ENCODE results near the gene CFAP107. TPM values are rescaled to one million over a fixed set of nuclear protein-coding genes. Genes with fewer than 3 reads are reported as not detected.
"Not testable (repeated sequence)": the region's sequence is repeated elsewhere in the genome, so short reads cannot be mapped to it uniquely, and the experiment has no call there.

Gene CFAP107
- total RNA-seq, 4 donors from 2014 or later = not detected

- in situ Hi-C loops (cut with MboI; ENCODE audit: low sequenced_read_pairs in 4 of 4) = no loop called here
- Histone ChIP-seq H3K27ac (no peak overlapping the region), H3K9me3 (no peaks in the 10 kb centered on the region), H3K4me1 (no peaks in the 10 kb centered on the region), H3K36me3 (no peaks in the 10 kb centered on the region), H3K27me3 (no peaks in the 10 kb centered on the region), H3K4me3 (no peak overlapping the region)
- DNase-seq (no peak), ATAC-seq (no peak)
- TF ChIP-seq CTCF (IDR thresholded peaks at IDR 0.05 in 4 of 5, conservative IDR thresholded peaks at IDR 0.05 in 1 of 5) = no peak
- intact Hi-C loops (cut with DNase I; ENCODE audit: low total_unique reads) = no loop called here
These were observed 31.0 kb downstream of the CFAP107 start for GRCh38 chr1:12776801-12777557.

- Histone ChIP-seq H3K4me1 (no peaks in the 10 kb centered on the region), H3K9me3 (no peaks in the 10 kb centered on the region), H3K36me3 (no peaks in the 10 kb centered on the region), H3K27me3 (no peaks in the 10 kb centered on the region), H3K27ac (no peak overlapping the region), H3K4me3 (no peak overlapping the region)
- DNase-seq (no peak), ATAC-seq (no peak)
- in situ Hi-C loops (cut with MboI; ENCODE audit: low sequenced_read_pairs in 4 of 4) = no loop called here
- TF ChIP-seq CTCF (IDR thresholded peaks at IDR 0.05 in 4 of 5, conservative IDR thresholded peaks at IDR 0.05 in 1 of 5) = no peak
- no peak for TF ChIP-seq POLR2A (IDR thresholded peaks at IDR 0.05)
- intact Hi-C loops (cut with DNase I; ENCODE audit: low total_unique reads) = no loop called here
These were observed 32.1 kb downstream of the CFAP107 start for GRCh38 chr1:12778061-12778460.

GRCh38 chr1:12778907-12779306 is 32.9 kb downstream of the CFAP107 start:
- Histone ChIP-seq H3K27me3 (no peaks in the 10 kb centered on the region), H3K36me3 (no peaks in the 10 kb centered on the region), H3K9me3 (no peaks in the 10 kb centered on the region), H3K27ac (no peak overlapping the region), H3K4me3 (no peak overlapping the region), H3K4me1 (no peaks in the 10 kb centered on the region)
- ATAC-seq (no peak), DNase-seq (no peak)
- TF ChIP-seq CTCF (IDR thresholded peaks at IDR 0.05 in 4 of 5, conservative IDR thresholded peaks at IDR 0.05 in 1 of 5) = no peak
- no peak for TF ChIP-seq POLR2A (IDR thresholded peaks at IDR 0.05)
- intact Hi-C loops (cut with DNase I; ENCODE audit: low total_unique reads) = no loop called here
- in situ Hi-C loops (cut with MboI; ENCODE audit: low sequenced_read_pairs in 4 of 4) = no loop called here

DNA sequence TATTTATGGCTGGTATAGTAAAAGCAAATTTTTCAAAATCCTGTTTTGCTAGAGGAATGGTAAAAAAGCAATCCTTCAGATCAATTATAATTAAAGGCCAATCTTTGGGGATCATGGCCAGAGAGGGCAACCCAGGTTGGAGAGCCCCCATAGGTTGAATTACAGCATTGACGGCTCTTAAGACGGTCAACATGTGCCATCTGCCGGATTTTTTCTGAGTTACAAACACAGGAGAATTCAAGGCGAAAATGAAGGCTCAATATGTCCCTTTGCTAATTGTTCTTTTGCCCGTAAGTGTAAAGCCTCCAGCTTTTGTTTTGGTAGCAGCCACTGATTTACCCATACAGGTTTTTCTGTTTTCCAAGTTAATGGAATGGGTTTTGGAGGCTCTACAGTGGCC is 35.5 kb downstream of the CFAP107 start:
- H3K27ac ChIP-seq; H3K9me3 ChIP-seq; DNase-seq; H3K27me3 ChIP-seq; H3K4me1 ChIP-seq; ATAC-seq; in situ Hi-C loops (cut with MboI; ENCODE audit: low sequenced_read_pairs in 4 of 4); H3K4me3 ChIP-seq; H3K36me3 ChIP-seq; intact Hi-C loops (cut with DNase I; ENCODE audit: low total_unique reads): not testable (repeated sequence)

DNA sequence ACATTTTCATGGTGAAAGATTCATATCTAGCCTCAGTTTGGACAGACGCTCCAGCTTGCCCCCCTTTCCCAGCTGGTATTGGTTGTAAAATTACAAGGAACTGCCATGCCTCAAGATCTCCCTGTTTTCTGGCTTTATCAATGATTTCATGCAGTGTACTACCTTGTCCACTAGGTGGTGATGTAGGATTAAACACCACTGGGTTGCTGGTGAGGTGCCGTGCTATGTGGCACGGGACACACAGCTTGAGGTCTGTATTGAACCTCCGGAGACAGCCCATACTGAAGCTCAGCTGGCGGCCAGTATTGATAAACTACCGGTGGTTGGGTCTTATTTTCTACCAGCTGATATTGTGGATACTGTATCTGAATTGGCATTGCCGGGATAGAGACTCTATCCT is 37.8 kb downstream of the CFAP107 start:
- H3K4me1 ChIP-seq; H3K36me3 ChIP-seq; intact Hi-C loops (cut with DNase I; ENCODE audit: low total_unique reads); H3K9me3 ChIP-seq; ATAC-seq; DNase-seq; in situ Hi-C loops (cut with MboI; ENCODE audit: low sequenced_read_pairs in 4 of 4); H3K27me3 ChIP-seq; H3K4me3 ChIP-seq; H3K27ac ChIP-seq: not testable (repeated sequence)

- H3K4me1 ChIP-seq; H3K27me3 ChIP-seq; in situ Hi-C loops (cut with MboI; ENCODE audit: low sequenced_read_pairs in 4 of 4); ATAC-seq; H3K9me3 ChIP-seq; H3K4me3 ChIP-seq; DNase-seq; H3K36me3 ChIP-seq; intact Hi-C loops (cut with DNase I; ENCODE audit: low total_unique reads); H3K27ac ChIP-seq: not testable (repeated sequence)
These were observed 38.7 kb downstream of the CFAP107 start for GRCh38 chr1:12784729-12785128.

DNA sequence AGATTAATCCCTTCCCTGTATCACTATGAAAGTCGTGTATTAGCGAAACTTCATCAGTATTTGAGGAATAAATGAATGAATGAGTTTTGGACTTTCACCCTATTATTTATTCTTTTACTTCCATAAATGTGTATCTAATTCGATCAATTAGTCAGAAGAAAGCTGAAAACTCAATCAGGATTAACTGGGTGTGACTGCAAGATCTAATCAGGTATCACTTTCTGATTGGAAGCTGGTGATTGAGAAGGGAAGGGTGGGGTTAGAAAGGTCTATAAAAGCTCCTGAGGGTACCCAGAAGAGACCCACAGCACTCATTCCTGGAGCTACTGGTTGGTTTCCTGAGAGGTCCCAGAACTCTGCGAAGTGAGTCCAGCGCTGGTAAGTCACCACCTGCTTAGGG is 45.1 kb downstream of the CFAP107 start, which contains the start of gene PRAMEF1:
Gene PRAMEF1, plus strand, starts transcription at position 301 of the 400 bp plus-strand sequence. CDS start 1,831 bp downstream, outside the sequence.
- H3K9me3 ChIP-seq; H3K27me3 ChIP-seq; DNase-seq; H3K4me1 ChIP-seq; ATAC-seq; H3K4me3 ChIP-seq; in situ Hi-C loops (cut with MboI; ENCODE audit: low sequenced_read_pairs in 4 of 4); H3K36me3 ChIP-seq; intact Hi-C loops (cut with DNase I; ENCODE audit: low total_unique reads); H3K27ac ChIP-seq: not testable (repeated sequence)
